ENCODE measurements around the gene GSN. TPM values are rescaled to one million over a fixed set of nuclear protein-coding genes. Genes with fewer than 3 reads are reported as not detected.

The GSN gene
- polyA plus RNA-seq, 1 of the 3 experiments (the other 2 are of a cell fraction): 168 TPM

DNA sequence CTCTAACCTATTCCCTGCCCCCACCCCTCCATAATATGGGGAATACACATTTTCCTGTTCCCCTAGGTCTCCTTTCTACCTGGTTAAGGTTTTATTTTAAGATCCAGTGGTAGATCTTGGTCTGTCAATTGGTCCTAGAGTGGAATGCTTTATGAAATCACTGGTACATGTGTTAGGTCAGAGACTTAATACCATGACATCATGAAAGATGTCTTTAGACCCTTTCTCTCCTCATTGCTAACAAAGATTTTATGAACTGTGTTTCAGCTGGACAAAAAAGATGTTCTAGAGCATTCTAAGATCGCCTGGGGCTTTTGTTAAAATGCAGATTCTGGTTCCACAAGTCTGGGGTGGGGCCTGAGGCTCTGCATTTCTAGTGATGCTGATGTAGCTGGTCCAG is 9.1 kb downstream of the GSN start:
- Histone ChIP-seq H2AFZ (ENCODE audit: low read depth) (no peak overlapping the region), H3K4me2 (peak overlapping the region; percentile 74), H3K27ac (ENCODE audit: low read depth in 2 of 2, low read length in 1 of 2) (peak overlapping the region; percentile 90 to 95; a peak in 3 of 4 replicates), H3F3A (replicated peaks; ENCODE audit: insufficient read depth) (peaks cover 26% of the 10 kb centered on the region), H3K9ac (peak overlapping the region; percentile 60; the same call in 1 of the 2 replicates), H3K4me3 (ENCODE audit: low read depth in 2 of 2, low read length in 1 of 2) (no peak overlapping the region), H3K4me1 (ENCODE audit: control insufficient read depth in 1 of 2, insufficient read depth in 2 of 2, low read depth in 1 of 2, low read length in 1 of 2) (peaks cover 28 to 66% of the 10 kb centered on the region in 2 experiments), H3K27me3 (ENCODE audit: insufficient read depth) (no peaks in the 10 kb centered on the region), H3K9me3 (no peaks in the 10 kb centered on the region), H3K79me2 (ENCODE audit: insufficient read depth) (peaks cover 69% of the 10 kb centered on the region), H3K9me2 (no peaks in the 10 kb centered on the region), H3K36me3 (replicated peaks in 1 of 2; ENCODE audit: control insufficient read depth in 1 of 2, insufficient read depth in 2 of 2, low read length in 1 of 2) (no peaks in the 10 kb centered on the region), H4K20me1 (ENCODE audit: insufficient read depth) (no peaks in the 10 kb centered on the region)
- DNase-seq: no peak
- 92% methylated on average over 1 of the region's 1 CpG for WGBS (ENCODE audit: low lambda C conversion rate)
- POLR2A ChIA-PET: no interaction called here
- TF ChIP-seq MXI1 (IDR thresholded peaks at IDR 0.05; ENCODE audit: low read depth, low read length) (no peak), JUND (IDR thresholded peaks at IDR 0.05) (no peak), RFX5 (IDR thresholded peaks at IDR 0.05; ENCODE audit: low read length) (no peak), NFIC (IDR thresholded peaks at IDR 0.05; ENCODE audit: borderline replicate concordance) (no peak)
- CTCF ChIA-PET: interaction anchor here (1.0 to 2.6 kb wide), 8 partner anchors 8 to 123 kb away, joined by 3 to 46 read pairs (median 10); partner anchors contain the start of gene GSN

DNA sequence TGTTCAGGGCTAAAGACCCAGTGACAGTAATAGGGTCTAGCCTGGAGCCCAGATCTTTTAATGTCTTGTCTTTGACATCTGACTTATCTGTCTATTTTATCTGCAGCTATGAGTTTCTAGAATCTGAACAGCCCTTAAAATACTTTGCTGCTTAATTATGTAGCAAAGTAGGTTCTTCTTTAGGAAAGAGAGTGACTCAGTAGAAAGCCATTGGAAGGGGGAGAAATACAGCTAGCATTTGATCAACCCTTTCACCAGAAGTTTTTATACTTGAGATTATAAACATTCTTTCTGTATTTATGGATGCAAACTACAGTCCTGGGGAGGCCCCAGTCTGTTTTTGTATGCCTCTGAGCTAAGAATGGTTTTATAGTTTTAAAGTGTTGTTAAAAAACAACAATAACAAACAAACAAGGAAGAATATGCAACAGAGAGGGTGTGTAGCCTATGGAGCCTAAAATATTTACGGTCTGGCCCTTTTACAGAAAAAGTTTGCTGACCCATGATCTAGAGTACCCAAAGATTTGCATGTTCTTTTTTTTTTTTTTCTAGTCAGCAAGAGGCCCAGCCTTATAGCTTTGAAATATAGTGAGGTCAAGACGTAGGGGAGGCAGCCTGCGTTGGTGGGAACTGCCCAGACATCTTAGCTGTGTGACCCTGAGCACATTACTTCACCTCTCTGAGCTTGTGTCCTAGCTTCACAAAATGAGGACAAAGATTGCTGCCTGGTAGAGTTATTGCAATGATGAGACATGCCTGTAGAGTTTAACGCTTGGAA is 9.7 kb downstream of the GSN start:
- no peaks in the 10 kb centered on the region for H4K20me1 ChIP-seq (ENCODE audit: insufficient read depth)
- H3K4me2 ChIP-seq: peak overlapping the region; percentile 74
- peak overlapping the region; percentile 90 to 95 for H3K27ac ChIP-seq (ENCODE audit: low read depth in 2 of 2, low read length in 1 of 2)
- peaks cover 32 to 70% of the 10 kb centered on the region in 2 experiments for H3K4me1 ChIP-seq (ENCODE audit: control insufficient read depth in 1 of 2, insufficient read depth in 2 of 2, low read depth in 1 of 2, low read length in 1 of 2)
- ChIA-PET CTCF (interaction anchor here (0.8 to 2.6 kb wide), 16 partner anchors 9 to 124 kb away, joined by 3 to 46 read pairs (median 6); partner anchors contain the start of gene GSN), POLR2A (interaction anchor here (1.6 kb wide), 1 partner anchor 10 kb away, joined by 3 read pairs; the partner anchor contains the start of gene GSN)
- WGBS (ENCODE audit: low lambda C conversion rate): 69% methylated on average over 4 of the region's 4 CpGs
- H3K9ac ChIP-seq: peak overlapping the region; percentile 60
- no peaks in the 10 kb centered on the region for H3K36me3 ChIP-seq (replicated peaks in 1 of 2; ENCODE audit: control insufficient read depth in 1 of 2, insufficient read depth in 2 of 2, low read length in 1 of 2)
- H3F3A ChIP-seq (replicated peaks; ENCODE audit: insufficient read depth): peaks cover 27% of the 10 kb centered on the region
- H2AFZ ChIP-seq (ENCODE audit: low read depth): no peak overlapping the region
- H3K79me2 ChIP-seq (ENCODE audit: insufficient read depth): peaks cover 64% of the 10 kb centered on the region
- no peaks in the 10 kb centered on the region for H3K9me2 ChIP-seq
- H3K27me3 ChIP-seq (ENCODE audit: insufficient read depth): no peaks in the 10 kb centered on the region
- no peaks in the 10 kb centered on the region for H3K9me3 ChIP-seq
- peak overlapping the region in 1 of 2 experiments; percentile 40; a peak in 2 of 4 replicates for H3K4me3 ChIP-seq (ENCODE audit: low read depth in 2 of 2, low read length in 1 of 2)
- no peak for DNase-seq
- TF ChIP-seq EP300 (IDR thresholded peaks at IDR 0.05; ENCODE audit: borderline replicate concordance in 1 of 2, low read depth in 1 of 2, low read length in 1 of 2) (peak in 1 of 2 experiments; percentile 61; a peak in 1 of 4 replicates), SIN3A (IDR thresholded peaks at IDR 0.05; ENCODE audit: borderline replicate concordance, low read depth, low read length) (no peak), ELF1 (IDR thresholded peaks at IDR 0.05) (no peak), RCOR1 (IDR thresholded peaks at IDR 0.05; ENCODE audit: low read length) (no peak), TAF1 (IDR thresholded peaks at IDR 0.05; ENCODE audit: borderline replicate concordance, low read depth, low read length) (no peak), RFX5 (IDR thresholded peaks at IDR 0.05; ENCODE audit: low read length) (no peak), FOXM1 (IDR thresholded peaks at IDR 0.05; ENCODE audit: low read depth) (no peak), POLR2AphosphoS5 (IDR thresholded peaks at IDR 0.05; ENCODE audit: low read depth, low read length) (peak; percentile 24; the same call in 1 of the 2 replicates), NRF1 (IDR thresholded peaks at IDR 0.05; ENCODE audit: low read depth, low read length) (no peak), MEF2A (IDR thresholded peaks at IDR 0.05; ENCODE audit: borderline replicate concordance, low read depth) (0 out of 2 replicates have a peak, but pooled peaks have one; percentile 25), JUND (IDR thresholded peaks at IDR 0.05) (peak; percentile 63), RXRA (IDR thresholded peaks at IDR 0.05; ENCODE audit: borderline replicate concordance, low read depth) (no peak), FOSL2 (IDR thresholded peaks at IDR 0.05; ENCODE audit: borderline replicate concordance, low read depth) (peak; percentile 66), YY1 (IDR thresholded peaks at IDR 0.05; ENCODE audit: low read depth) (no peak; the same call in 1 of the 2 replicates)
- TF ChIP-seq, protein P1, sequence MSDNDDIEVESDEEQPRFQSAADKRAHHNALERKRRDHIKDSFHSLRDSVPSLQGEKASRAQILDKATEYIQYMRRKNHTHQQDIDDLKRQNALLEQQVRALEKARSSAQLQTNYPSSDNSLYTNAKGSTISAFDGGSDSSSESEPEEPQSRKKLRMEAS (IDR thresholded peaks at IDR 0.05; ENCODE audit: low read depth): no peak
- TF ChIP-seq, protein P2, sequence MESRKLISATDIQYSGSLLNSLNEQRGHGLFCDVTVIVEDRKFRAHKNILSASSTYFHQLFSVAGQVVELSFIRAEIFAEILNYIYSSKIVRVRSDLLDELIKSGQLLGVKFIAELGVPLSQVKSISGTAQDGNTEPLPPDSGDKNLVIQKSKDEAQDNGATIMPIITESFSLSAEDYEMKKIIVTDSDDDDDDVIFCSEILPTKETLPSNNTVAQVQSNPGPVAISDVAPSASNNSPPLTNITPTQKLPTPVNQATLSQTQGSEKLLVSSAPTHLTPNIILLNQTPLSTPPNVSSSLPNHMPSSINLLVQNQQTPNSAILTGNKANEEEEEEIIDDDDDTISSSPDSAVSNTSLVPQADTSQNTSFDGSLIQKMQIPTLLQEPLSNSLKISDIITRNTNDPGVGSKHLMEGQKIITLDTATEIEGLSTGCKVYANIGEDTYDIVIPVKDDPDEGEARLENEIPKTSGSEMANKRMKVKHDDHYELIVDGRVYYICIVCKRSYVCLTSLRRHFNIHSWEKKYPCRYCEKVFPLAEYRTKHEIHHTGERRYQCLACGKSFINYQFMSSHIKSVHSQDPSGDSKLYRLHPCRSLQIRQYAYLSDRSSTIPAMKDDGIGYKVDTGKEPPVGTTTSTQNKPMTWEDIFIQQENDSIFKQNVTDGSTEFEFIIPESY (IDR thresholded peaks at IDR 0.05; ENCODE audit: borderline replicate concordance, low read depth): no peak
- TF ChIP-seq, protein P3, sequence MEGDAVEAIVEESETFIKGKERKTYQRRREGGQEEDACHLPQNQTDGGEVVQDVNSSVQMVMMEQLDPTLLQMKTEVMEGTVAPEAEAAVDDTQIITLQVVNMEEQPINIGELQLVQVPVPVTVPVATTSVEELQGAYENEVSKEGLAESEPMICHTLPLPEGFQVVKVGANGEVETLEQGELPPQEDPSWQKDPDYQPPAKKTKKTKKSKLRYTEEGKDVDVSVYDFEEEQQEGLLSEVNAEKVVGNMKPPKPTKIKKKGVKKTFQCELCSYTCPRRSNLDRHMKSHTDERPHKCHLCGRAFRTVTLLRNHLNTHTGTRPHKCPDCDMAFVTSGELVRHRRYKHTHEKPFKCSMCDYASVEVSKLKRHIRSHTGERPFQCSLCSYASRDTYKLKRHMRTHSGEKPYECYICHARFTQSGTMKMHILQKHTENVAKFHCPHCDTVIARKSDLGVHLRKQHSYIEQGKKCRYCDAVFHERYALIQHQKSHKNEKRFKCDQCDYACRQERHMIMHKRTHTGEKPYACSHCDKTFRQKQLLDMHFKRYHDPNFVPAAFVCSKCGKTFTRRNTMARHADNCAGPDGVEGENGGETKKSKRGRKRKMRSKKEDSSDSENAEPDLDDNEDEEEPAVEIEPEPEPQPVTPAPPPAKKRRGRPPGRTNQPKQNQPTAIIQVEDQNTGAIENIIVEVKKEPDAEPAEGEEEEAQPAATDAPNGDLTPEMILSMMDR (IDR thresholded peaks at IDR 0.05): no peak
- TF ChIP-seq, protein P4, sequence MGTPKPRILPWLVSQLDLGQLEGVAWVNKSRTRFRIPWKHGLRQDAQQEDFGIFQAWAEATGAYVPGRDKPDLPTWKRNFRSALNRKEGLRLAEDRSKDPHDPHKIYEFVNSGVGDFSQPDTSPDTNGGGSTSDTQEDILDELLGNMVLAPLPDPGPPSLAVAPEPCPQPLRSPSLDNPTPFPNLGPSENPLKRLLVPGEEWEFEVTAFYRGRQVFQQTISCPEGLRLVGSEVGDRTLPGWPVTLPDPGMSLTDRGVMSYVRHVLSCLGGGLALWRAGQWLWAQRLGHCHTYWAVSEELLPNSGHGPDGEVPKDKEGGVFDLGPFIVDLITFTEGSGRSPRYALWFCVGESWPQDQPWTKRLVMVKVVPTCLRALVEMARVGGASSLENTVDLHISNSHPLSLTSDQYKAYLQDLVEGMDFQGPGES (IDR thresholded peaks at IDR 0.05; ENCODE audit: low read depth, low read length): no peak
- TF ChIP-seq, protein P5, sequence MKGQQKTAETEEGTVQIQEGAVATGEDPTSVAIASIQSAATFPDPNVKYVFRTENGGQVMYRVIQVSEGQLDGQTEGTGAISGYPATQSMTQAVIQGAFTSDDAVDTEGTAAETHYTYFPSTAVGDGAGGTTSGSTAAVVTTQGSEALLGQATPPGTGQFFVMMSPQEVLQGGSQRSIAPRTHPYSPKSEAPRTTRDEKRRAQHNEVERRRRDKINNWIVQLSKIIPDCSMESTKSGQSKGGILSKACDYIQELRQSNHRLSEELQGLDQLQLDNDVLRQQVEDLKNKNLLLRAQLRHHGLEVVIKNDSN (IDR thresholded peaks at IDR 0.05; ENCODE audit: borderline replicate concordance, low read depth): no peak
